T-helper 2 cell treated with Interferon-gamma antibody and Interleukin-4, amounts not matched to agents 5 μg/mL and 100 μg/mL, for 36 hours (primary cell): Measurements from ENCODE around the gene TADA2B.

ENCODE experiments used
- DNase-seq: peaks from one replicate; pipeline ENCODE4 v3.0.0; 2021; ENCODE audit warnings: low spot score
- H3K27ac Mint-ChIP-seq: one replicate; pipeline ENCODE4 v1.8.0; 2021; ENCODE audit warnings: mild to moderate bottlenecking, mixed read lengths
- H3K27me3 Mint-ChIP-seq: one replicate; pipeline ENCODE4 v1.8.0; 2021; ENCODE audit warnings: low read depth, mixed read lengths
- H3K36me3 Mint-ChIP-seq: one replicate; pipeline ENCODE4 v1.8.0; 2021; ENCODE audit warnings: low read depth, mixed read lengths
- H3K4me1 Mint-ChIP-seq: one replicate; pipeline ENCODE4 v1.8.0; 2021; ENCODE audit warnings: low read depth, mixed read lengths
- H3K4me3 Mint-ChIP-seq: one replicate; pipeline ENCODE4 v1.8.0; 2022; ENCODE audit warnings: mild to moderate bottlenecking, moderate library complexity, mixed read lengths
- H3K9me3 Mint-ChIP-seq: one replicate; pipeline ENCODE4 v1.8.0; 2021; ENCODE audit warnings: mixed read lengths

The TADA2B gene, protein sequence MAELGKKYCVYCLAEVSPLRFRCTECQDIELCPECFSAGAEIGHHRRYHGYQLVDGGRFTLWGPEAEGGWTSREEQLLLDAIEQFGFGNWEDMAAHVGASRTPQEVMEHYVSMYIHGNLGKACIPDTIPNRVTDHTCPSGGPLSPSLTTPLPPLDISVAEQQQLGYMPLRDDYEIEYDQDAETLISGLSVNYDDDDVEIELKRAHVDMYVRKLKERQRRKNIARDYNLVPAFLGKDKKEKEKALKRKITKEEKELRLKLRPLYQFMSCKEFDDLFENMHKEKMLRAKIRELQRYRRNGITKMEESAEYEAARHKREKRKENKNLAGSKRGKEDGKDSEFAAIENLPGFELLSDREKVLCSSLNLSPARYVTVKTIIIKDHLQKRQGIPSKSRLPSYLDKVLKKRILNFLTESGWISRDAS

DNA sequence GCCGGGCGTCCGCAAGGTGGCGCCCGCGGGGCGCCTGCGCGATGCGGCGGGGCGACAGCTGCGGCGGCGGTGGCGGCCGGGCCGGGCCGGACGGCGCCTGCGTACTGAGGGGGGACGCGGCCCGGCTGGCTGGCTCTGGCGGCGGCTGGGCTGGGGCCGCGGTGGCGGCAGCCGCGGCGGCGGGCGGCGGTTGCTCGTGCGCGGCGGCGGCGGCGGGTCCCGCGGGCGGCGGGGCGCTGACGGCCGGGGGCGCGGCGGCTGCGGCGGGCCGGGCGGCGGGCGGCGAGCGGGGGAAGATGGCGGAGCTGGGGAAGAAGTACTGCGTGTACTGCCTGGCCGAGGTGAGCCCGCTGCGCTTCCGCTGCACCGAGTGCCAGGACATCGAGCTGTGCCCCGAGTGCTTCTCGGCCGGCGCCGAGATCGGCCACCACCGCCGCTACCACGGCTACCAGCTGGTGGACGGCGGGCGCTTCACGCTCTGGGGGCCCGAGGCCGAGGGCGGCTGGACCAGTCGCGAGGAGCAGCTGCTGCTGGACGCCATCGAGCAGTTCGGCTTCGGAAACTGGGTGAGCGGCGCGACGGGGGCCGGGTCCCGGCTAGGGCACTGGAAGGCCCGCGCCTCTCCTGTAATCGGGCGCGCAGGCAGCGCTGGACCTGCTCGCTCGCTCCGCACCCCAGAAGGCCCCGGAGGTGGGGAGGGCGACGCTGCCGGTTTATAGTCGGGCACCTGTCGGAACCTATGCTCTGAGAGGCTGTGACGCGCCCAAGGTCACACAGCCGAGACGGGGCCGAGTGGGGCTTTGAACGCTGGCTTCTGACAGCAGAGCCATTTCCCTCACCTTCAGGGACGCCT, at the start of gene TADA2B:
Gene TADA2B, plus strand, starts transcription at position 89 of the 853 bp plus-strand sequence. Its CDS starts 208 bp downstream, at position 297.
- Mint-ChIP-seq H3K4me1 (peaks cover 31% of the 10 kb centered on the region), H3K36me3 (peaks cover 5% of the 10 kb centered on the region), H3K27me3 (peaks cover 9% of the 10 kb centered on the region), H3K9me3 (no peaks in the 10 kb centered on the region), H3K27ac (peak within 1 kb of the TSS; percentile 85), H3K4me3 (peak within 1 kb of the TSS; percentile 94)
- peak; percentile 44 for DNase-seq

DNA sequence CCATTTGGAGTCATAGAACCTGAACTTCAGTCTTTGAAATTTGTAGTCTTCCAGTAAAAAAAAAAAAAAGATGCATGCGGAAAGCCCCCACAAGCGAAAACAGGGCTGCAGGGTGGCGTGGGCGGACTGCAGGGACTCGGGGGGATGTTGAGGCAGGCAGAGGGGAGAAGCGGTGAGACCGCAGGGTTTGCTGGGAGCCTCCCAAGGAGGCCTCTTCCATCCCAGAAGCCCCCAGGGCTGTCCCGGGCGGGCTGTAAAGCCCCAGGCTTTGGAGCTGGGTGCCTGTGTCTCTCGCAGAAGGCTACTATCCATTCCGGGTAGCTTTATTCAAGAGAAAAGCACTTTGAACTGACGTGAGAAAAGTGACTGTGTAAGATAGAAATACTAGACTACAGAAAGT, 46.7 kb upstream of the TADA2B start:
- no peaks in the 10 kb centered on the region for H3K9me3 Mint-ChIP-seq
- no peak overlapping the region for H3K27ac Mint-ChIP-seq
- DNase-seq, result no peak
- peaks cover 50% of the 10 kb centered on the region for H3K36me3 Mint-ChIP-seq
- no peaks in the 10 kb centered on the region for H3K27me3 Mint-ChIP-seq
- H3K4me3 Mint-ChIP-seq, result no peak overlapping the region
- peaks cover 32% of the 10 kb centered on the region for H3K4me1 Mint-ChIP-seq

DNA sequence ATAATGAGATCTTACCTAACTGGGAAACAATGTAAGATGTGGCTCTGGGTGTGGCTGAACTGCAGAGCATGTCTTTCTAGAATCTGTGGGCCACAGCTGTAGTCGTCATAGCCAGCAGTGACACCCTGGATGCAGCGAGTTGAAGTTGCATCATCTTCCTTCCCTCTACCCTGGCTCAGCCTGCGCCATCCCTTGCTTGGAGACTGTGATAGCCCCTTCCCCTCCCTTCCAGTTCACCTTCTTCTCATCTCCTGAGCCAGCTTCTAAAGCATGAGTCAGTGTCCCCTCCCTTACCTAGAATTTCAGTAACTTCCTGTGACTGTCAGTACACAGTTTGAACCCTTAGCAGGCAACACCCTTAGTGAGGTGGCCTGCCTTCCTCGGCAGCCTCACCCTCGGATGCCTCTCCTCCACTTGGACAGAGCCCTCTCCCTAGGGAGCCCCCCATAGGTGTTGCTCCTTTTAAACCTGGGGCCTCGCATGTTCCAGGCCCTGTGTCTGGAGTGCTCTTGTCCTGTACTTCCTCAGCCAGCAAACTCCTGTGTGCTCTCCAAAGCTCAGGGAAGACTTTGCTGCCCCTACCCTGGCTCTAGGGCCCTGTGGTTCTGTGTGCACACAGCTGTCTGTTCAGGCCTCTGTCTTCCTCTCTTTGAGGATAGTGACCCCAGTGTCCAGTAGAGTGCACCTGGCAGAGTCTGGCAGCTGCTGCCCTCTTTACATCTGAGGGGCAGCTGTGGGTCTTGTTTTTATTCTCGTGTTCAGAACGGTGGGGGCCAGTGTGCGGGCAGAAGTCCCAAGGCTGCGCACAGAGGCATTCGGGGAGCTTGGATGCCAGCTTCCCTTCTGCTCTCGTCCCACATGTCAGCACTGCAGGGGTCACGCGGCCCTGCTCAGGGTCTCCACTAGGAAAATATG, 43.7 kb upstream of the TADA2B start:
- peak overlapping the region; percentile 95 for H3K27ac Mint-ChIP-seq

DNA sequence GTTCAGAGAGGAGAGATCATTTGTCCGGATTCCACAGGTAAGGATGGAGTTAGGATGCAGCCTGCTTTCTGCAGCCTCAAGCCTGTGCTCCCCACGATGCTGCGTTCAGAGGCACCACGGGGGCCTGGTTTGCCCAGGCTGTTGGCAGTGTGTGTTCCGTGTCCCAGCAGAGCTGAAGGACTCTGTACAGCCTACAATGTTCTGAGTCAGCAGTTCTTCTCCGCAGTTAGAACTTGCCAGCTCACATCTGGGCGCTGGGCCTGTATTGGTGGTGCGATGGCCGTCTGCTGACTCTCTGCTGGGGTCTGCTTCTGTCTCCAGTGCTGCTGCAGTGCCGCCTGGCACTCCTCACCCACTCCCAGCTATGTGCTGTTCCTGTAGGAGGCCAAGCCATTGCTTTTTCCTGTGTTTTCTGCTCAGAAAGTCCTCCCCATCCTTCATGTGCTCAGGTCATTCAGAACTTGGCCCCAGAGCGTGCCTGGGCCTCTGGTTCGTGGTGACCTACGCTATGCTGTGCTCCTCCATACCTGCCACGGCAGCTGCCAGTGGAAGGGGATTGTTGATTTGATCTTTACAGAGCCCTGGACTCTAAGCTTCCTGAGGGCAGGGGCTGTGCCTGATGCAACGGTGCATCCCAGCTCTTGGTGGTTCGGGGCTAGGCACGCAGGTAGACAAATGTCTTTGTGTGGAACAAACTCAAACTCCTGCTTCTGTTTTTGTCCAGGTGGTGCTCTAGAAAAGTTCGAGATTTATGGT, 42.6 kb upstream of the TADA2B start:
- H3K36me3 Mint-ChIP-seq, result peaks cover 57% of the 10 kb centered on the region
- H3K4me1 Mint-ChIP-seq, result peaks cover 23% of the 10 kb centered on the region
- H3K4me3 Mint-ChIP-seq, result no peak overlapping the region
- no peak for DNase-seq
- peak overlapping the region; percentile 95 for H3K27ac Mint-ChIP-seq
- H3K9me3 Mint-ChIP-seq, result no peaks in the 10 kb centered on the region
- H3K27me3 Mint-ChIP-seq, result no peaks in the 10 kb centered on the region

More for the DNA sequence above, 43.7 kb upstream of the TADA2B start:
- Mint-ChIP-seq H3K9me3 (no peaks in the 10 kb centered on the region), H3K27me3 (no peaks in the 10 kb centered on the region), H3K36me3 (peaks cover 61% of the 10 kb centered on the region), H3K4me3 (peak overlapping the region; percentile 63), H3K4me1 (peaks cover 23% of the 10 kb centered on the region)
- DNase-seq, result no peak

DNA sequence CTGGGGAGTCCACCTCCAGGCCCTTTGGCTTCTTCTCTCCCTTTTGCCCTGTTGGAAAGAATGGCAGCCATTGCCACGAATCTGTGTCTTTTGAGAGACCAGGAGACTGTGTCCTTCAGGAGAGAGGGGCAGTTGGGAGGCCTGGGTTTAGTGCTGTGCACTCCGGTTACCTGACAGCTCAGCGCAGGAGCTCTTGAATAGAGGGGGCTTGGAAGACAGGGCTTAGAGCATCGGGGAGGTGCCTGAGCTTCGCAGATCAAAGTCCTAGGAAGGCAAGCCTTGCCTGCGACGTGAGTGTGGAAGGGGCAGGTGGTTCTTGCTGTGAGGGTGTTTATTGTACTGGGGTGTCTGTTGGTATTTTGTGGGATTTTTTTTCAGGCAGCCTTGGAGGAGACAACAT, 41.9 kb upstream of the TADA2B start:
- Mint-ChIP-seq H3K9me3 (no peaks in the 10 kb centered on the region), H3K27me3 (no peaks in the 10 kb centered on the region), H3K36me3 (peaks cover 56% of the 10 kb centered on the region), H3K4me1 (peaks cover 23% of the 10 kb centered on the region), H3K4me3 (no peak overlapping the region), H3K27ac (peak overlapping the region; percentile 68)
- DNase-seq, result no peak

DNA sequence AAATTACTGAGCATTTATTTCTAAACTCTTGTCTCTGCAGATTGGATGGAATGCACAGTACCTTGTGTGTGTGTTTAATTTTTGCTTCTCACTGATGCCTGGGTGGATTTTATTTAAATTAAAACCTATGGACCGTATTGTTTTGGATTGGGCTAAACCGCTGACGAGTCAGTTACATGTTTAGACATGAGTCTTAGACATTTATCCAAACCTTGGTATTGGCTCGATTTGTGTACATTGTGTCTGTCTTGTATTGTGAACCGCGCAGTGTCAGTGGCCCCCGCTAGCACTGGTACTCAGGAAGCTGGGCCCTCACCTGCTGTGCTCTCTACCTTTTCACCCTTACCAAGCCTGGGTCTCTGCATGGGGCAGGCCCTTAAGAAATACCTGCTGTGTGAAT, 40.8 kb upstream of the TADA2B start:
- Mint-ChIP-seq H3K27me3 (no peaks in the 10 kb centered on the region), H3K9me3 (no peaks in the 10 kb centered on the region), H3K36me3 (peaks cover 48% of the 10 kb centered on the region), H3K4me3 (no peak overlapping the region), H3K4me1 (peaks cover 23% of the 10 kb centered on the region), H3K27ac (peak overlapping the region; percentile 68)
- no peak for DNase-seq

DNA sequence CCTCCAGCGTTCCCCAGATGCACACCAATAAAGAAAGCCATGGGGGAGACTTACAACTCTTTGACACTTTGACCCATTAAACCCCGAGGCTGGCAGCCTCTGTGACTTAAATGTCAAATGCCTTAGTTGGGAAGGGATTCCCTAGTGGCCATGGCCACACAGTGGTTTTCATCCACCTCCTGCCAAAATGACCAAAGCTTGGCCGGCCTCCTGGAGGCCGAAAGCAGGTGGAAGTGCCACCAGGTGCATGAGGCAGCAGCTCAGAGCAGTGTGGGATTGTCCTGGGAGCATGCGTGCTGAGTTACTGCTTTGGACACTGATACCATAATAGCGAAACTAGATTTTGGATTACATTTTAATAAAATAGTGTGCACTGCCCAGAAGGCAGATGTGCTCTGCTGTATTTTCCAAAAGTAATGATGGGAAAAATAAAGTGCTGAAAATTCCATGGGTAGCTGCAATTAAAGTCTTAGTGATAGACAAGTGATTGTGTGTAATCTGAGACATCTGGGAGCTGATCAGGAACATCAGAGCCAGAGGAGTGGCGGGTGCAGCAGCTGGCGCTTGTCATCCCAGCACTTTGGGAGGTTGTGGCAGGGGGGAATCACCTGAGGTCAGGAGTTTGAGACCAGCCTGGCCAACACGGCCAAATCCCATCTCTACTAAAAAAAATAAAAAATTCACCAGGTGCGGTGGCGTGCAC, 39.8 kb upstream of the TADA2B start:
- Mint-ChIP-seq H3K4me1 (peaks cover 21% of the 10 kb centered on the region), H3K27me3 (no peaks in the 10 kb centered on the region), H3K9me3 (no peaks in the 10 kb centered on the region), H3K27ac (no peak overlapping the region), H3K36me3 (peaks cover 46% of the 10 kb centered on the region), H3K4me3 (no peak overlapping the region)
- DNase-seq, result no peak

DNA sequence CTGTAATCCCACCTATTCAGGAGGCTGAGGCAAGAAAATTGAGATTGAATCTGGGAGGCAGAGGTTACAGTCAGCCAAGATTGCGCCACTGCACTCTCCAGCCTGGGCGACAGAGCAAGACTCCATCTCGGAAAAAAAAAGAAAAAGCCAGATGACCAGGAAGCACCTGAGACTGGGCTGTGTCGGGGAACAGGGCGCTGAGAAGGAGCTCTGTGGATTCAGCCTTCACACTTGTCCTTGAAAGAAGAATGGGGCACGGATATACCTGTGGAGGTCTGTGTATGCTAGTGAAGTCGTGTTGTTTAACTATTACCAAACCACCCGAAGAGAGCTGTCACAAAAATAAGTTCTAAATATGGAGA, 39.3 kb upstream of the TADA2B start:
- DNase-seq, result no peak
- no peak overlapping the region for H3K4me3 Mint-ChIP-seq
- H3K36me3 Mint-ChIP-seq, result peaks cover 45% of the 10 kb centered on the region
- H3K27me3 Mint-ChIP-seq, result no peaks in the 10 kb centered on the region
- peaks cover 16% of the 10 kb centered on the region for H3K4me1 Mint-ChIP-seq
- no peak overlapping the region for H3K27ac Mint-ChIP-seq
- H3K9me3 Mint-ChIP-seq, result no peaks in the 10 kb centered on the region

DNA sequence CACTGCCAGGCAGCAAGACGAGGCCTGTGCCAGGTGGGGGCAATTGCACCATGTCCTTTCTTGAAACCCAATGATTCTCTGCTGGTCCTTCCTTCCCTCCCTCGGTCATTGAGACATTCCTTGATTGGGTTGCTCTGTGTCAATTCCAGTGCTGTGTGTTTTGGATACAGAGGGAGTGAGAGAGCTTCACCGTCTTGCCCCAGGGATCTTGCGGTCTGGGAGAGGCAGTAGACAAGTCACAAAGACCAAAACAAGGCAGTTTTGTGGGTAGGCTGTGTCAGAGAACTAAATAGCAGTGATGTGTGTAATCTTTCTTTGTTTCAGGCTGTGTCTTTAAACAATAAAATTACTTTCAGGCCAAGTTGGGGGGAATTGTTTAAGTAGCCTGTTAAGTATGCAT, 38.8 kb upstream of the TADA2B start:
- Mint-ChIP-seq H3K27ac (no peak overlapping the region), H3K36me3 (peaks cover 40% of the 10 kb centered on the region), H3K9me3 (no peaks in the 10 kb centered on the region), H3K4me3 (no peak overlapping the region), H3K4me1 (peaks cover 11% of the 10 kb centered on the region), H3K27me3 (no peaks in the 10 kb centered on the region)
- no peak for DNase-seq

DNA sequence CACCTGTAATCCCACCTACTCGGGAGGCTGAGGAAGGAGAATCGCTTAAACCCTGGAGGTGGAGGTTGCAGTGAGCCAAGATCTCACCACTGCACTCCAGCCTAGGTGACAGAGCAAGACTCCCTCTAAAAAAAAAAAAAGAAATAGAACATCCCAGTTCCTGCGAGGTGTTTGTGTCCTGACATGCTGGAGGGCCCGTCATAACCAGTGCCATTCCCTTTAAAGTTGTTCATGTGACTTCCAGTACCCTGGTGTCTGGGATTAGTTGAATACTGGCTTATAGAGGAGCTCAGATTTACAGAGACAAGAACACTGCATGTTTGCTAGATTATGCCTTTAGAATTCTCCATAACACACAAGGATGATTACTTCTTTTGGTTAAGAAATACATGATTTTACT, 37.6 kb upstream of the TADA2B start:
- Mint-ChIP-seq H3K4me1 (peaks cover 1% of the 10 kb centered on the region), H3K9me3 (no peaks in the 10 kb centered on the region), H3K27me3 (no peaks in the 10 kb centered on the region), H3K27ac (no peak overlapping the region), H3K36me3 (peaks cover 34% of the 10 kb centered on the region), H3K4me3 (no peak overlapping the region)
- DNase-seq, result no peak

DNA sequence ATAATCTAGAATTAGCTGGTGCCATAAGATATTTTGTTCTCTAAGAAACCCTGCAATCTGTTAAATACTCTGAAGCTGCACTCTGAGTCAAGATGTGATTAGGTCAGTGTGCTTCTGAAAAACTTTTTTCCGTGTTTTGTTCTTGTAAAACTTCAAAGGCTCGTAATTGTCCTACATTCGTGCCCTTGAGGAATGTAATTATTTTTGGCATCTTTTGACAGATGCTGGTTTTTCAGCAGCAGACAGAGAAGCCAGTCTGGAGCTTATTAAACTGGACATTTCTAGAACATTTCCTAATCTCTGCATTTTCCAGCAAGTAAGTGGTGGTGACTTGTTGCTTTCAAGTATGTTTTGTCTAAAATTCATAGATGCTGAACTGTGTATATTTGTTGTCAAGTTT, 36.8 kb upstream of the TADA2B start:
- peaks cover 31% of the 10 kb centered on the region for H3K36me3 Mint-ChIP-seq
- no peak overlapping the region for H3K4me3 Mint-ChIP-seq
- no peaks in the 10 kb centered on the region for H3K9me3 Mint-ChIP-seq
- no peak for DNase-seq
- H3K27ac Mint-ChIP-seq, result no peak overlapping the region
- no peaks in the 10 kb centered on the region for H3K27me3 Mint-ChIP-seq
- H3K4me1 Mint-ChIP-seq, result peaks cover 1% of the 10 kb centered on the region

DNA sequence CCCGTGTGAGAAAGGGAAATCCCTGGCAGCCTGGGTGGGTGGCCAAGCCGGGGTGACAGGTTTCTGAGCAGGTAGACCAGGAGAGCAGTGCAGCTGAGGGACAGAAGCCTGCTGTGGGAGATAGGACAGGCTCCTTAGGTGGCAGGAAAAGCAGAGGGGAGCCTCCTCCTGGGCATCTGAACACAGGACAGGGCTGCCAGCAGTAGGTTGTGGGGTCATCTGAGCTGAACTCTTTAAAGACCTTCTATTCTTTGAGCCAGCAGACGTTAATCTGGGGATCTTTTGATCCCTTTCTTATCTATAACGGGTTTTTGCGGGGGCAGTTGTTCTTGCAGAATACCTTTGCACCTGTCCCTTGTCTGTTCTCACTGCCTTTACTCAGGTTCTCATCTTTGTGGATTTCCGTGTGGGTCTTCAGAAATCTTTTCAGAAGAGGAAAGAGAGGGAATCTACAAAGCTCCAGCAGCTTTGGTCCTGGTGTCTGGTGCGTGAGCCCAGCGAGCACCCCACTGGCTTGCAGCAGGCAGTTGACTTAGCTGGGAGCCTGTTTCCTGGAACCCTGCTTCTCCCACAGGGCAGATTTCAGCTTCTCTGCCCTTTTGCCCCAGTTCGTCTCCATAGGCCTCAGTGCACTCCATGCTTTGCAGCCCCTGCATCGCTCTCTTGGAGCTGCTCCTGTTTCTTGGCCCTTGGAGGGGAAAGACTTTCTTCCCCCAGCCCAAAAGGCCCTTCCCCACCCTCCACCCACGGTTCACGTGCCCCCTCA, 35.8 kb upstream of the TADA2B start:
- H3K9me3 Mint-ChIP-seq, result no peaks in the 10 kb centered on the region
- no peak for DNase-seq
- H3K27ac Mint-ChIP-seq, result no peak overlapping the region
- no peaks in the 10 kb centered on the region for H3K27me3 Mint-ChIP-seq
- no peak overlapping the region for H3K4me3 Mint-ChIP-seq
- peaks cover 1% of the 10 kb centered on the region for H3K4me1 Mint-ChIP-seq
- peaks cover 22% of the 10 kb centered on the region for H3K36me3 Mint-ChIP-seq
